B cell (primary cell): Measurements from ENCODE around the gene PHF21A.

ENCODE experiments used
- EZH2 ChIP-seq: IDR thresholded peaks from 2 replicates; pipeline ENCODE4 v1.6.1; 2012; ENCODE audit warnings: borderline replicate concordance, low read depth, mild to moderate bottlenecking, moderate library complexity, low read length; ENCODE audit not compliant: insufficient read depth, poor library complexity, severe bottlenecking
- TF ChIP-seq, protein P1 (sequence below): fragments of 200-600 bp; IDR thresholded peaks from one replicate; pipeline ENCODE4 v1.8.0; 2022; ENCODE audit warnings: antibody characterized with exemption, mild to moderate bottlenecking

GRCh38 chr11:46130286-46130940 lies 9.2 kb upstream of the PHF21A start:
- TF ChIP-seq, protein P1, sequence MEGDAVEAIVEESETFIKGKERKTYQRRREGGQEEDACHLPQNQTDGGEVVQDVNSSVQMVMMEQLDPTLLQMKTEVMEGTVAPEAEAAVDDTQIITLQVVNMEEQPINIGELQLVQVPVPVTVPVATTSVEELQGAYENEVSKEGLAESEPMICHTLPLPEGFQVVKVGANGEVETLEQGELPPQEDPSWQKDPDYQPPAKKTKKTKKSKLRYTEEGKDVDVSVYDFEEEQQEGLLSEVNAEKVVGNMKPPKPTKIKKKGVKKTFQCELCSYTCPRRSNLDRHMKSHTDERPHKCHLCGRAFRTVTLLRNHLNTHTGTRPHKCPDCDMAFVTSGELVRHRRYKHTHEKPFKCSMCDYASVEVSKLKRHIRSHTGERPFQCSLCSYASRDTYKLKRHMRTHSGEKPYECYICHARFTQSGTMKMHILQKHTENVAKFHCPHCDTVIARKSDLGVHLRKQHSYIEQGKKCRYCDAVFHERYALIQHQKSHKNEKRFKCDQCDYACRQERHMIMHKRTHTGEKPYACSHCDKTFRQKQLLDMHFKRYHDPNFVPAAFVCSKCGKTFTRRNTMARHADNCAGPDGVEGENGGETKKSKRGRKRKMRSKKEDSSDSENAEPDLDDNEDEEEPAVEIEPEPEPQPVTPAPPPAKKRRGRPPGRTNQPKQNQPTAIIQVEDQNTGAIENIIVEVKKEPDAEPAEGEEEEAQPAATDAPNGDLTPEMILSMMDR: no peak
- no peak for TF ChIP-seq EZH2
